GM21786 (cell line): Measurements from ENCODE around the gene USP3.

Experiments
- ATAC-seq: cut with Tn5 transposase; IDR thresholded peaks from one replicate; pipeline ENCODE4 v1.9.1; 2021; ENCODE audit not compliant: unreplicated experiment

Gene USP3

DNA sequence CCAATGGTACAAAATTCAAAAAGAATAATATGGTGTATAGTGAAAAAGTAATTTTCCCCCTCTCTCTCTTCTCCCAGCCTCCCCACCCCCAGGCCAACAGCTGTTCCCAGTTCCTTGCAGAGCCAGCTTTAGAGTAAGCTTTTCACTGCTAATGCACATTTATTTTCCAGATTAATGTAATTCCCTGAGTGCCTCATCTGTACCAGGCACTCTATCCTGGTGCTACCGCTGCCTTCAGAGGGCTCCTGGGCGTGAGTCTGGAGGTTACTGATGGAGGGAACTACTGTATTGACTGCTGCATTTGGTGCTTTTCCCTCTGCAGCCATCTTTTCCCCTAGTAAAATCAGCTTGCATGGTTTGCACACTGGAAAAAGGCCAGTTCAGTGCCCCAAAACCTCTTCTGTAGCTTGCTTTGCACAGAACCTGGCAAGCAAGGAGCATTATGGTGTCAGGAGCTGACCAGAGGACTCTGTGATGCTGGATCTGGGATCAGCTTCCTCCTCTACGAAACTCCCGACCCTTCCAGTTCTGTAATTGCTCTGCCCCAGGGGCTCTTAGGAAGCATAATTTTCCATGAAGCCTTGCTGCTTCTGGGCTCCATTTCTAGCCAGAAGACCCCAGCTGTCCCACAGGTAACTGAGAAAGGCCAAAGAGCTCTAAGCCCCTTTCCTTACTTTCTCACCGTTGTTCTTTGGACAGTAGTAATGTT is 8.5 kb upstream of the USP3 start:
- ATAC-seq: no peak

DNA sequence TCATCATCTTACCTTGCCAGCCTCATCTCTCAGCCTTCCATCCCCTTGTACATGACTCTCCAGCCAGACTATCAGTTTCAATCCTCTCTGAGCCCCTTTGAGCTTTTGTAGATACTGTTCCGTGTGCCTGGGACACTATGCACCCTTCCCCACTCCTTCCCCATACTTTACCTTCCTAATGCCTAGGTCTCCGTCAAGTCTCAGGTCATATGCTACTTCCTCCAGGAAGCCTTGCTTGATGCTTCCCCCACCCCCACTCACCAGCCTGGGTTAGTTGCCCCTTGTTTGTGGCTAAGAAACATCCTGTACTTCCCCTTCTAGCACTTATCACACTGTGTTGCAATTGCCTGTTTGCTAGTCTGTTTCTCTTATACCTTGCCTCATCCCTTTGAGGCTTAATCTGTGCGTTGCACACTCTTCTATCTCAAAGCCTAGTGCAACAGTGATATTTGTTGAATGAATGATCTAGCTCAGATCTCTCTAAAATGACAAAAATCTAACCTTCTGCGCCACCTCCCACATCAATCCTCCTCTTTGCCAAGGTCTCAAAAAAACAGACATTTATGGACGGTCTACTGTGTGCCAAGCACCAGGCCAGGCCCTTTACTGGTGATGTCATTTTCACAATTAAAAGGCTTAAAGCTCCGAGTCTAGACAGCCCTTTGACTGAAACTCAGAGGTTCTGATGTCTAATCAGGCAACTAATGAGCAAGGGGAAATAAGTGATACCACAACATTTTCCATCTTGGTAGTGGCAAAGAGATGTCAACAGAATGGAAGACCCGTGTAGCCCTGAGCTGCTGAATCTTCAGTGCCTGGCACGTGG is 6.5 kb upstream of the USP3 start:
- no peak for ATAC-seq

DNA sequence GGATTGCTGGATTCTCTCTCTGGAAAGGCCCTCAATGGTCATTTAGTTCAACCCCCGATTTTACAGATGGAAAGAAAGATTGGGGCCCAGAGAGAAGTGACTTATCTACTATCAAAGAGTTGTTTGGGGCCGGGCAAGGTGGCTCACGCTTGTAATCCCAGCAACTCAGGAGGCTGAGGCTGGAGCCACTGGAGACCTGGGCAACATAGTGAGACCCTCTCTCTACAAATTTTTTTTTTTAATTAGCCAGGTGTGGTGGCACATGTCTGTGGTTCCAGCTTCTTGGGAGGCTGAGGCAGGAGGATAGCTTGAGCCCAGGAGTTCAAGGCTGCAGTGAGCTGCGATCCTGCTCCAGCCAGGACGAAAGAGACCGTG is 5.2 kb upstream of the USP3 start:
- ATAC-seq: no peak

DNA sequence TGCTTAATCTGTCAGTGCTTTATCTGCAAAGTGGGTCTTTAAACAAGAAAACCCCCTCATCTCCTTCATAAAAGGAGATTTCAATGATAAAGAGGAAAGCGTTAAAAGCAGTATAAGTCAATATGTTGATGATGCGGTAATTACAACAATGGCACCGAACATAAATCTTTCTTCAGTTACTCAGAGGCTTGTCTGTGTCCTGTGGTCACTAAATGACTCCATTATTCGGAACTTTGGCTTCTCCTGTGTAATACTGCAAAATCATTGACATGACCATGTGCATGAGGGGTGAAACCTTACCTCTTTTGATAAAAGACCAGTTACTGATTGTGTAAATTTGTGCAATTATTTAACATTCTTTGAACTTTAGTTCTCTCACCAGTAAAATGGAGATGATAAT is 4.8 kb upstream of the USP3 start:
- no peak for ATAC-seq

DNA sequence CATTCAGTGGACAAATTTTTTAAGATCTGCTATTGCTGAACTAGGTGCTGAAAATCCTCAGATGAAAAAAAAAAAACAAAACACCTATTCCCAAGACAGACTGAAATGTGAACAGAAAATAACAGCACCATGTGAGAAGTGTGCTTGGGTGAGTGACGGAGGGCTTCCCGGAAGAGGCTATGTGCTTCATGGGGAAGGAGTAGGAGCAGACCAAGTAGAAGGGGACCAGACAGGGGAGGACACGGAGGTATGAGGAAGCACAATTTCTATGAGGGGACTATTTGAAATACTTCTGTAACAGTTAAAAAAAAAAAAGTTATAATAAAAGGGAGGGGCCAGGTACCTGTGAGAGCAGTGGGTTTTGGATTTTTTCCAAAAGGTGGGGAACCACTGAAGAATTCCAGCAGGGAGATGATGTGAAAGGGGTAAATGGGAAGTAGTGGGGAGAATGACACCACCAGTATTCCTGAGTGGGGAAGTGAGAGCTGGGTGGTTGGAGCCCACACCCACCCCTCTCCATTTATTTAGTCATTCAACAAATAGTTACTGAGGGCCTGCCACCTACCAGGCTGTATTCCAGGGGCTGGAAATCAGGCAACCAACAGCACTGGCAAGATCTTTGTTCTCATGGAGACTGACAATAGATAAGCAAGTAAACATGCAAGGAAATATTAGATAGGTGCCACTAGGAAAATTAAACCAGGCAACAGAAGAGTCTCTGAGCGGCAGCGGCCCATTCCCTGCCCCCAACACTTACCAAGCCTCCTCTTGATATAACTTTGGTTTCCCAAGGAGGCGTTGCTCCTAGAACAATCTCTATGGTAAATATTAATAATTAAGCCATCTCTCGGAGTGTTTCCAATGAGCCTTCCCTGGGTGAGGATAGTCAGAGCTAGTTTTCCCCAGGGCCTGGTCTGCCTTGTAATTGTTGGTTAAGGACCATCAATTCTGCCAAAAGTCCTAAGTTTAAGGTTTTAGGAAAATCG is 3.8 kb upstream of the USP3 start:
- no peak for ATAC-seq

DNA sequence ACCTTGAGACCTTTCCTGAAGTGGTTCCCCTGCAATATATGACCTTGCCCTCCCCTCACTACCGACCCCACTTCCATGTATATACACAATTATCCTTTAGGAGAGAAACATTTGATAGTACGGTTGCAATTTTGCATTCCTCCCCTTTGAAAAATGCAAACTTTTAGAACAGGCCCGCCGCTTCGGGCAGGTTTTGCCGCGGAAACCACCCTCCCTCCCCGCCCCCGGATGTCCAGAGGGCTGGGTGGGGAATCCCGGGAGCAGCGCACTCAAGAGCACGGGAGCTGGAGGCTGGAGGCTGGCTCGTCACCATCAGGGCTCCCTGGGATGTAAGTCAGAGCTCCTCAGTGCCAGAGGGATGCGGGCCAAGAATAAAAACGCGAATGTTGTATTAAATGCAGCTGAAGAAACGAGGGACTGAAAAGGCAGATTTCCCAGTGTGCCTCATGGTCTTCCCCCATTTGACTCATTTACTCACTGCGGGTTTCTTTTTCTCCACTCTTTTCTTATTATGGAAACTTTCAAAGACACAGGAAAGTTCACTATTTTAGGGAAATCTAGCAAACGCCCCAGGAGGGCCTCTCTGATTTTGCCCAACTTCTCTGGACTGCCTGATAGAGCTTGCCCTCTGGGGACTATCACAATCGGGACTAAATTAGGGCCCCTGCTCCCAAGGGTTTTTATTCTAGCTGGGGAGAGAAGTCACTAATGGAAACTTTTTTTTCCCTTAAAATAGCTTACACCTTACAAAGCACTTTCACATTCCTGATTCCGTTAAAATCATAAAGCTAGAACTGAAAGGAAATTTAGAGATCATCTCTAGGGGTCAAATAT is 2.9 kb upstream of the USP3 start:
- ATAC-seq: no peak

DNA sequence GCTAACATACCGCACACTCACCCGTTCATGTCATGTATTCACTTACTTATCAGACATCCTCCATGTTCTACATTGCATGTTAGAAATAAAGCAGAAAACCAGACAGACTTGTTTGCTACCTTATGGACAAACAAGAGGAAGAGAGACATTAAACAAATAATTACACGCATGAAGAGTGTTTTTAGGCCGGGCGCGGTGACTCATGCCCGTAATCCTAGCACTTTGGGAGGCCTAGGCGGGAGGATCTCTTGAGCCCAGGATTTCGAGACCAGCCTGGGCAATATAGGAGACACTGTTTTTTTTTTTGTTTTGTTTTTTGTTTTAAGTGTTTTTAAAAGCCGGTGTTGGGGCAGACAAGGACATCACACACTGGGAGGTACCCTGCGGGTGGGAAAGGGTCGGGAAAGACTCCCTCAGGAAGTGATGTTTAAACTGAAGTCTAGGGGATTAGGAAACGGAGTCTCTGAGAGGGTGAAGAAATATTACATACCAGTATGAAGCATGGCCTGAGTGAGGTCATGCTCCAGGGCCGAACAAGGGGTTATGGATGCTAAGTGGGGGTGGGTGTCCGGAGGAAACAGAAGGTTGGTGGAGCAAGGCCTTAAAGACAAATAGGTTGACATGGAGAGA is 2.1 kb upstream of the USP3 start:
- ATAC-seq: no peak

DNA sequence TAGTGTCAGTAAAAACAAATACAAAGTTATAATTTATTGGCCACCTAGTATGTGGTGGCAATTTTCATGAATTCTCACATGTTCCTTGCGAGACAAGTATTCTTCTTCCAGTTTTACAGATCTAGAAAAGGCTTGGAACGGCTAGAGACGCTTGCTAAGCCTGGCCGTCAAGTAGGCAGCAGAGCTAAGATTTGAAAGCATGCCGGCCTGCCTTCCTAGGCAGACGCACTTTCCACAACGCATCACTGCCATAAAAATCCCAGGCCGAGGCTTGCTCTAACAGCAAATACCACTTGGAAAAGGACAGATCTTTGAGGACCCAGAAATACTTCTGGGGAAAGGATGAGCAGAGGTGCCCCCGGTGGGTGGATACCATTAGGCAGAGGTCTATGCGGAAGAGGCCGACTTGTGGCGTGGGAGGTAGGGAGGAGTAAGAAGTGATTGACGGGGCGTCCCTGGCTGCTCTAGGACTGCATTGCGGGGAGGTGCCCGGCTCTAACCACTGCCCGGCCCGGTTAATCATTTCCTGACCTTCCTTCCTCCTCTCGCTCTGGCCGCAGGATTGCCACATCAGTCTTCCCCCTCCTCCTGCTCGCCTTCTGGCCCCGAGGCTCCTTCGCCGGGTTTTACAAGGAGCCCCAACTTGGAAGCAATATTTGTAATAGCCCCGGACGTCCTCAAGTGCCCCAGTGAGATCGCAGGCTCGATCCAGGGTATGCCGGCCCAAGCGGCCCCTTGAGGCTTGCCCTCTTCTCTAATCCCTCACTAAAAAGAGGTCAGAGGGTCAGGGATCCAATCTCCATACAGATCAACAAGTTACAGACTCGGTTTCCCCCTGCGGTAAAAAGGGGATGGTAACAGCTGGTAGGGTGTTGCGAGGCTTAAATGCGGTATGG is 1.3 kb upstream of the USP3 start:
- peak; percentile 56 for ATAC-seq

DNA sequence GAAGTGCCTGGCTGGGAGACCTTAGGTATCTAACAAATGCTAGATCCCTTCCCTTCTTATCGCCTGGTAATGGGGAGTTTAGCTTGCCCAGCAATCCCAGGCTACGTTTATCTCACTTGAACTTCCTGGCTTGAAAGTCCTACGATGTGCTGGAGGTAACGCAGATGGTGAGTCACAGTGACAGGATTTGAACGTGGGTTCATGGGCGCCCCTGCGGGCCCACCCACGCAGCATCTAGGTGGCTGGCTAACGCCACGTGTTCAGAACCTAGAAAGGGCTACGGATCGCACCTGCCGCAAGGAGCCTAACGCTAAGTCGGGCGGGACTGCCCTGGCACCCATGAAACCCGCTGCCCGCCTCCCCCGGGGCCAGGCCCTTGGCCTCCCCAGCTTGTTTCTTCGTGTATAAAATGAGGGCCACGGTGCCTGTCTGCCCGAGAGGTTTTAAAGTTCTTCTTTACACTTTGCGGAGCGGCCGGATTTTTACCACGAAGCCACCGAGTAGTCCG is 600 bp upstream of the USP3 start:
- peak; percentile 32 for ATAC-seq

DNA sequence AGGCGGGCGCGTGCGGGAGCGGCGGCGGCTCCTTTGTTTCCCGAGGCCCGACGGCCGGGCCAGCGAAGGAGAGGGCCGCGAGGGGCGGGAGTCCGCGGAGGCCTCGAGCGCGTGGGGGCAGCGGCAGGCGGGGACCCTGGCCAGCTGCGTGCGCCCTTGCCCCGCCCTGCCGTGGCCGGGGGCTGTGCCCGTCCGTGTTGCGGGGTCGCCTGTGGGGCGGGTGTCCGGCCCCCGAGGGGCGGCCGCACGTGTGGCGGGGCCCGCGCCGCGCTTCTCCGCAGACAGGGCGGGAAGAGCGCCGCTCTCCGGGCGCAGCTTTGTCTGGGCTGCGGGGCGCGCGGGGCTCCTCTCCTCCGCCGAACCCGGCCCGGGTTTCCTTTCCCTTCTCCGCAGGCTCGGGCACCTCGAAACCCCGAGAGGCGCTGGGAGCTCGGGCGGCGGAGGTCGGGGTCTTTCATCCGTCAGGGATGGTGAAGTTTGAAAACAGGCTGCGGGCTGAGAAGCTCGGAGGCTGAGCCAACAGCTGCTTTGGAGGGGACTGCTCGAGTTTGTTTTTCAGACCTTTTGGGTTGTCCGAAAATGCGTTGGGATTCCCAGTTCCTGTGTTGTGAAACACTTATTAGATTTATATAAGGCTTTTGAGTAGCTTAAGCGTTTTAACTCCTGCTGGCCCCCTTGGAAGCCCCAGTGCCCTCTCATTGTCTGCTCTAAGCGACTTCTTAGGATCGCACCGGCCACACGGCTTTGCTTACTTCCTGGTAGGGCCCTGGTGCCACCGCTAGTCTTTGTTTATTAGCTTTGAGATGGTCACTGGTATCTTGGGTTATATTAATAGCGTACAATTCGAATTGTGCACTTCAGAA is 817 bp downstream of the USP3 start:
- ATAC-seq: no peak

DNA sequence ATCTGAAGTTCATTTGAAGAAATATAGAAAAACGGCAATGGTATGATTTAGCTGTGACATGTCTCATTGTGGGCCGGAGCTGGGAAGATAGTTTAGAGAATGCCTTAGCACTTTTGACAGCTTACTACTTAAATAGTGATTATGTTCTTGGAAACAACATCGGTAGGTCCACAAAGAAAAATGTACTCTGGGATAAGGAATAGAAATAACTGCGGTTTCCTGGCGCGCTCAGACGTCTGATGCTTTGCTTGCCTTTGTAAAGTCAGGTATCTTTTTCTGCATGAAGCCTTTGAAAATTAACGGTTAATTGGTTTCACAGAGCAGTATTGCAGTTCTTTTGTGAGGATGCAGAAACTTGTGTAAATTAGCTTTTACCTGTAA is 1.4 kb downstream of the USP3 start:
- no peak for ATAC-seq

DNA sequence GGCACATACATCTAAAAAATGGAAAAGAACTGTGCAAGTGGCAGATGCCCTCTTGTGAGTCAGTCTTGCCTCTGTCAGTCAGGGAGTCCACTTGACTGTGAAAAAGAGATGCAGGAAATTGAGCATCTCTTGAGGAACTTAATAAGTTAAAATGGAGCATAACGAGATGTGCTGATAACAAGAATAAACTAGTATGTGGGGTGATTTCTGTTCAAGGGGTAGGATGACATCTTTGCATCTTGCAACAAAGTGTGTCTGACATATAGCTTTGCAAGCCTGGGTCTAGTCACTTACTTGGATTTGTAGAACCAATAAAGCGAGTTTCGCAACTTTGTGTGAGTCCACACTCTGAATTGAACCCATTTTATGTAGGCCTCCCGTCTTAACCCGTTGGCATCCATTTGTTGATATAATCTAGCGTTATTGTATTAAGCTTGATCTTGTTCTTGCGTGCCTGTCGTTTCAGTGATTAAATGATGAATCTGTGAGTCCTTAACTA is 2.2 kb downstream of the USP3 start:
- no peak for ATAC-seq

DNA sequence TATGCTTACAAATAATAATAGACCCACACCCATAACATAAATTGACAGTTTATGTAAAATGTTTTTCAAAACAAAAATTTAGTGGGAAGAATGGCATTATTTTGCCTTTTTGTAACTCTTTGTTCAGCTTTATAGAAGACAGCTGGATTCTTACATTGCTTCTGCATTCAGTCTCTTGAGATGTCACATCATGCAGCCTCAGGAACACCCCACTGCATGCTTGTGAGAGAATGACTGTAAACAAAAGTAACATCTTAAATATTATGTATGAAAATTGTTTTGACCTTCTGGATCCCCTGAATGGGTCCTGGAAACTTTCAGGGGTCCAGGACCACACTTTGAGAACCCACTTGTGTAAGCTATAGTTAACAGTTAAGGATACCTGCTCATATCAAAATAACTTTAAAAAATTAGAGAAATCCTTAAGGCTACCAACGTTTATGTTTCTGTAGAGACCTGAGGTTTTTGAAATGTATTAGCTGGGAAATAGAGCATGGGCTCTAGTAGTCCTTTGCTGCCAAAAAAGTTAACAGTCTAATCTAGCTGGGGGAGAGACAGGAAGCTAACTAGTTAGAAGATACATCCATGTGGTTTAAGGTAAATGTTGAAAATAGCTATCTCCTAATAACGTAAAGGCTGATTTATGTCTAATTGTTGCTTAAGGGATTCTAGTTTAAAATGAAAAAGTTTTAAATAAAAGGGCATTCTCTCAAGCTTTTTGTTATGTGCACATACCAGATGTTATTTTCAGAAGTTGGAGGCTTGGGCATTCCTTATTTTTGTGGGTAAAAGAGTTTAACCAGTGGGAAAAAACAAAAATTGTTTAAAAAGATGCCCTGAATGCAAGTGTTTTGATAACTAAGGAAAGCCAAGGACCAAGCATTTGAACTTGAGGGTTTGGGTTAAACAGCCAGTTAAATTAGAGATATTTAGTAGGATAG is 3.8 kb downstream of the USP3 start:
- no peak for ATAC-seq

DNA sequence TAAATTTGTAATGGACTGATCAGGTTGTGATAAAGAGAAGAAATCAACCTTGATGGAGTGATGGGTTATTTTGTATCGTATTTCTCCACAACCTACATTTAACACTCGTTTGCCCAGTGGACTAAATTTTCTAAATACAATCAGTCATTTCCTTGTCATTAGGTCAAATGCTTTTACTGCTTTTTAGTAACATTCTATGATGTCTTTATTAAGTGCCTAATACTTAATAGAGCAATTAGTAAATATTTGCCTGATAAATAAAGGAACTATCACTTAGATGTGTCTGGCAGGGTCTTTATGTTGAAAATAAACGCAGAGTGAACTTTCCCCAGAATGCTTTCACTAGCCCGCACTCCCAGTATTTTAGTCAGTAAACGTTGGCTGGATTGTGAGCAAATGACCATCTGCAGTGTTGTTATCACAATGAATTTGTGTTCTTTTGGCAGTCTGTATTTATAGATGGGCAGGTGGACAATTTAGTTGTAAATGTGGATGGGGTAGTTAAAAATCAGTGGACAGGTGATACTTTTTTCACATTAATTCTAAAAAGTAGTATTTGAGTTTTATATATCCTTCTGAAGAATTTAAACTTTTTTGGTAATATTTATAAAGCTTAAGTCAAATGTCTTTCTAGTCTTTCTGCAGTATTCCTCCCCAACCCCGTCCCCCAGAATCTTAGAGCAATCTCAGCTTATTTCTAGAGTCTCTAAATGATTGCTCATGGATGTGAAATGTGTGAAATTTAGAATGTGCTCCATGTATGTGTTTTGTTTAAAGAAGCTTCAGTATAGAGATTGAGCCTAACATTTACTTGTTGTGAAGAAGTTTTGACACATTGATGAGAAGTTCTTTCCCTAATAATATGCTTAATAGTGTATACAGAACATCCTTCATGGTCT is 4.9 kb downstream of the USP3 start:
- no peak for ATAC-seq
